HepG2 (cell line): ENCODE measurements around the gene CAMK1D. TPM values are rescaled to one million over a fixed set of nuclear protein-coding genes. Genes with fewer than 3 reads are reported as not detected.

Source experiments
- ATAC-seq: fragments of 200-7000 bp; cut with Tn5 transposase; 3 replicates; pipeline ENCODE4 v1.9.1; 2020; ENCODE audit warnings: mild to moderate bottlenecking, moderate library complexity
- BruUV-seq: library from RNA; stranded (reverse); fragments of 400-500 nt; replicated peaks from 2 replicates; lab custom pipeline; 2021; lab: Mats Ljungman, UMichigan
- CTCF ChIA-PET: fragments of 300-600 bp; formaldehyde crosslinking; extraction: SDS; loops from one replicate; lab custom pipeline; 2021; ENCODE audit warnings: low total read pairs, inconsistent platforms, low intra/inter-chr PET ratio; lab: Yijun Ruan, JAX
- POLR2A ChIA-PET: fragments of 350-600 bp; sonication (Branson Sonifier 250); formaldehyde crosslinking; loops from one replicate; lab custom pipeline; 2020; ENCODE audit warnings: antibody characterized with exemption, inconsistent platforms; lab: Yijun Ruan, JAX
- DNase-seq: peaks from one replicate; pipeline ENCODE4 v3.0.0-alpha.2; 2015; ENCODE audit warnings: low spot score
- FAIRE-seq: peaks from 3 replicates; lab custom pipeline; 2011; peaks lifted over from hg19 to GRCh38; lab: Jason Lieb, UNC
- H2AFZ ChIP-seq: one replicate; pipeline ENCODE4 v1.6.1; 2011; ENCODE audit warnings: low read length, inconsistent platforms
- H3K27ac ChIP-seq: fragments of 300-600 bp; 3 replicates; pipeline ENCODE4 v1.8.0; 2011; ENCODE audit warnings: mixed run types, mild to moderate bottlenecking, mixed read lengths, low read length, inconsistent platforms; ENCODE audit not compliant: insufficient read depth; ENCODE audit errors: extremely low read length
- H3K27me3 ChIP-seq, 2 experiments: fragments of 200-600 bp in 1 of 2; 2 replicates in 1 of 2; 3 replicates in 1 of 2; pipeline versions ENCODE4 v1.6.0 to v1.8.0; 2011; ENCODE audit warnings: low read length in 2 of 2, mild to moderate bottlenecking in 2 of 2, moderate library complexity in 2 of 2, inconsistent platforms in 1 of 2; ENCODE audit not compliant: insufficient read depth in 2 of 2, control insufficient read depth in 1 of 2
- H3K36me3 ChIP-seq, 2 experiments: fragments of 200-600 bp in 1 of 2; replicated peaks in 1 of 2; 2 replicates in 1 of 2; 3 replicates in 1 of 2; pipeline versions ENCODE4 v1.5.1 to v1.8.0; 2011; ENCODE audit warnings: low read length in 2 of 2, inconsistent platforms in 1 of 2; ENCODE audit not compliant: insufficient read depth in 2 of 2, control insufficient read depth in 1 of 2
- H3K4me1 ChIP-seq: 2 replicates; pipeline ENCODE4 v1.5.1; 2012; ENCODE audit warnings: low read length, inconsistent platforms; ENCODE audit not compliant: insufficient read depth
- H3K4me2 ChIP-seq: 2 replicates; pipeline ENCODE4 v1.6.0; 2011; ENCODE audit warnings: low read depth, low read length, inconsistent platforms
- H3K4me3 ChIP-seq, 3 experiments: fragments of 200-600 bp in 1 of 3; sonication (generic), shearing (Covaris generic) in 1 of 3; replicated peaks in 1 of 3; 2 replicates each; pipeline ENCODE4 v1.5.1; 2011 to 2016; ENCODE audit warnings: low read length in 3 of 3, inconsistent platforms in 2 of 3, low read depth in 2 of 3, mild to moderate bottlenecking in 2 of 3, control low read depth in 1 of 3, mixed read lengths in 1 of 3; ENCODE audit not compliant: insufficient read depth in 1 of 3
- H3K79me2 ChIP-seq: one replicate; pipeline ENCODE4 v1.6.1; 2011; ENCODE audit warnings: low read length, inconsistent platforms; ENCODE audit not compliant: insufficient read depth
- H3K9ac ChIP-seq: 2 replicates; pipeline ENCODE4 v1.6.0; 2011; ENCODE audit warnings: mild to moderate bottlenecking, low read depth, low read length, inconsistent platforms; ENCODE audit not compliant: insufficient read depth
- H3K9me3 ChIP-seq: 2 replicates; pipeline ENCODE4 v1.5.1; 2012; ENCODE audit warnings: mild to moderate bottlenecking, low read length
- H4K20me1 ChIP-seq: 2 replicates; pipeline ENCODE4 v1.6.0; 2011; ENCODE audit warnings: inconsistent platforms, mild to moderate bottlenecking, low read length, moderate library complexity; ENCODE audit not compliant: insufficient read depth
- CHD2 ChIP-seq: IDR thresholded peaks from 2 replicates; pipeline ENCODE4 v1.6.1; 2011; ENCODE audit warnings: low read depth, low read length, improper control_type of control experiment
- ELF4 ChIP-seq: sonication (generic); formaldehyde crosslinking; IDR thresholded peaks from 2 replicates; pipeline ENCODE4 v1.5.0; 2020; ENCODE audit warnings: missing genetic modification reagents, mild to moderate bottlenecking, moderate library complexity, borderline replicate concordance
- RFX1 ChIP-seq: fragments of 450-650 bp; IDR thresholded peaks from 2 replicates; pipeline ENCODE4 v1.6.1; 2017
- WGBS: methylation state at CpG from one replicate; pipeline ENCODE4 v1.1.6; 2017; ENCODE audit warnings: low lambda C conversion rate; 5-methylcytosine and 5-hydroxymethylcytosine counted together
- in situ Hi-C: cut with HindIII; loops from 2 replicates; pipeline ENCODE4 v1.10.0; 2017; ENCODE audit warnings: low pct_unique_long_range_greater_than_20kb; ENCODE audit not compliant: extremely low pct_ligation_motif_present
- intact Hi-C: fragments of 100-400 bp; cut with micrococcal nuclease; formaldehyde crosslinking; loops from one replicate; pipeline ENCODE4 v1.10.0; 2022; ENCODE audit not compliant: unreplicated experiment
- polyA plus RNA-seq, 8 experiments: library from polyadenylated mRNA; depleted of rRNA in 3 of 8; stranded (reverse) in 7 of 8; unstranded in 1 of 8; fragments of >200 nt; fragmentation: Illumina TruSeq in 4 of 8; extraction: Trizol in 4 of 8; gene quantifications; 2 replicates each; pipeline versions ENCODE4 v1.2.1 to v1.2.3, GENCODE V29; 2011 to 2016; ENCODE audit warnings: low read depth in 4 of 8, missing spikeins in 1 of 8, mixed read lengths in 1 of 8; ENCODE audit not compliant: insufficient read depth in 1 of 8
- total RNA-seq, 5 experiments: library from RNA; depleted of rRNA; stranded (reverse); fragments of >200 nt; fragmentation: Illumina TruSeq; extraction: Trizol; gene quantifications; 2 replicates each; pipeline ENCODE4 v1.2.3, GENCODE V29; 2016; ENCODE audit warnings: low read depth in 1 of 5

Gene CAMK1D
- total and polyA plus RNA-seq, 2 of the 13 experiments (the other 11 are each of a cell fraction or from before 2014, with no cell fraction given) = under 0.01 TPM; not detected in 1

DNA sequence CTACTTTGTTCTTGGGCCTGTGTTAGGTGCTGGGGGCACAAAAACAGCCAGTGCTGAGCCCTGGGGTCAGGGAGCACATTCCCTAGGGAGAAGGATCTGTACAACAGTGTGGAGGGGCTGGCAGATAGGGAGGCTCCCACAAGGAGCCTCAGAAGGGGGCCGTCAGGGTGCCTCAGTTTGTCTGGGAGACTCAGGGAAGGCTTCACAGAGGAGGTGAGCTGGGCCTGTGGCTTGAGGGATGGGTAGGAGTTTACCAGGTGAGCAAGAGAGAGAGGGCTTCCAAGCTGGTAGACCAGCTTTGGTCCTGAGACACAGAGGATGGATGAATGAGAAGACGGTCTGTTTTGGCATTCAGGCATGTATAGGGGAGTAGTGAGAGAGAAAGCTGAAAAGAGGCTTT lies 52.1 kb downstream of the CAMK1D start:
- no peak for TF ChIP-seq ELF4 (CRISPR knock-in tag)
- no peak for TF ChIP-seq RFX1
- intact Hi-C loops = no loop called here
- WGBS = 44% methylated on average over 2 of the region's 2 CpGs
- in situ Hi-C loops = no loop called here
- H3K27ac ChIP-seq = no peak overlapping the region
- ChIA-PET POLR2A (no interaction called here), CTCF (no interaction called here)
- no peak overlapping the region for H2AFZ ChIP-seq
- H3K4me2 ChIP-seq = no peak overlapping the region
- H3K27me3 ChIP-seq = peaks cover 0 to 2% of the 10 kb centered on the region in 2 experiments; a peak in 2 of 5 replicates
- peaks cover 6% of the 10 kb centered on the region; the same call in 1 of the 2 replicates for H3K4me1 ChIP-seq
- ATAC-seq = no peak
- no peaks in the 10 kb centered on the region for H4K20me1 ChIP-seq
- H3K36me3 ChIP-seq = no peaks in the 10 kb centered on the region
- no peaks in the 10 kb centered on the region for H3K9me3 ChIP-seq
- no peak overlapping the region for H3K4me3 ChIP-seq
- no peak overlapping the region for H3K9ac ChIP-seq
- no peaks in the 10 kb centered on the region for H3K79me2 ChIP-seq
- FAIRE-seq = no peak
- DNase-seq = no peak
- no TSS peak for BruUV-seq

DNA sequence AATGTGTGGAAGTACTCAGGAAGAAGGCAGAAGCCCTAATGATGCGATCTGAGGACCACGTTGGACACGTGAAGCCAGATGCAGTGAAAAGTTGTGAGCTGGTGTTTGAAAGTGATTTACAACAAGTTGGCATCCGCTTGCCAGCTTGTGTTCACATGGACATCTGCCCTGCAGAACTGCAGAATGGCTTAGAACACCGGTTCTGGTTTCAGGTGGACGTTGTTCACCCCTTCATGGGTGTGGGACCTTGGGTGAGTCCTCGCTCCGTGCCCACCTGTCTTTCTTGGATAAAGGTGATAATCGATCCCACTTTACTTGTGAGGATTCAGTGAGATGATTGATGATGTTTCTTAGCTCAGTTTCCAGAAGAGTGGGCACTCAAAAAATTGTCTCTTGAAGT lies 53.8 kb downstream of the CAMK1D start:
- intact Hi-C loops (no loop called here), in situ Hi-C loops (no loop called here)
- no peak for TF ChIP-seq CHD2
- Histone ChIP-seq H3K4me1 (peaks cover 6% of the 10 kb centered on the region; the same call in 1 of the 2 replicates), H3K79me2 (no peaks in the 10 kb centered on the region), H3K27me3 (peaks cover 2 to 5% of the 10 kb centered on the region in 2 experiments; a peak in 1 of 5 replicates), H2AFZ (no peak overlapping the region), H3K9ac (no peak overlapping the region), H3K27ac (no peak overlapping the region), H3K4me3 (no peak overlapping the region), H4K20me1 (no peaks in the 10 kb centered on the region), H3K4me2 (no peak overlapping the region), H3K36me3 (no peaks in the 10 kb centered on the region), H3K9me3 (no peaks in the 10 kb centered on the region)
- DNase-seq = no peak
- CTCF ChIA-PET = no interaction called here
- WGBS = 31% methylated on average over 8 of the region's 9 CpGs
- no peak for FAIRE-seq
- BruUV-seq = no TSS peak
- POLR2A ChIA-PET = no interaction called here
- ATAC-seq = no peak
